ENCODE measurements around the gene ERN1. TPM values are rescaled to one million over a fixed set of nuclear protein-coding genes. Genes with fewer than 3 reads are reported as not detected.

Gene ERN1
- total RNA-seq, 1 donor, result 12.7 TPM

DNA sequence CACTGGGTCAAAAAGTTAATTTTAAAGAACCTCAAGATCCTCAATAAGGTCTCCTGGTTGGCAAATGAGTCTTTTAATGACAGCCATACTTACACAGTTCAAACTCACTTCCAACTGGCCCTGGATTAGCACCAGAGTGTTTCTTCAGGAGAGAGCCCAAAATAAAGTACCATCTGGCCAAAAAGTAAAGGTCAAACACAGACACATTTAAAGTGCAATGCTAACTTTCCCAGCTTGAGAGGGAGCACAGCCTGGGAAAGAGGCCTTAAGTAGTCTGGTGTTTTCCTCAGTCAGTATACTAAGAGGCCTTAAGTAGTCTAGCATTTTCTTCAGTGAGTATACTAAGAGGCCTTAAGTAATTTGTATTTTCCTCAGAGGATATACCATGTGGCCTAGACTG lies 46.6 kb upstream of the ERN1 start:
- no peak overlapping the region for H3K27ac ChIP-seq (ENCODE audit: low read depth, low read length)
- no peak for DNase-seq (ENCODE audit: insufficient read length, low spot score, missing footprints)
- no peaks in the 10 kb centered on the region for H3K79me2 ChIP-seq (ENCODE audit: insufficient read depth, low read length)
- H3K4me1 ChIP-seq (ENCODE audit: insufficient read depth, low read length), result peaks cover 6% of the 10 kb centered on the region
- H4K20me1 ChIP-seq (ENCODE audit: insufficient read depth, low read length), result no peaks in the 10 kb centered on the region
- no peak overlapping the region for H3K4me3 ChIP-seq (ENCODE audit: insufficient read depth, low read length)
- no peaks in the 10 kb centered on the region for H3K9me3 ChIP-seq (ENCODE audit: low read depth, low read length)
- no peak overlapping the region for H2AFZ ChIP-seq (ENCODE audit: low read length)
- peaks cover 9% of the 10 kb centered on the region for H3K36me3 ChIP-seq (ENCODE audit: insufficient read depth, low read length)
- TF ChIP-seq, protein P1, sequence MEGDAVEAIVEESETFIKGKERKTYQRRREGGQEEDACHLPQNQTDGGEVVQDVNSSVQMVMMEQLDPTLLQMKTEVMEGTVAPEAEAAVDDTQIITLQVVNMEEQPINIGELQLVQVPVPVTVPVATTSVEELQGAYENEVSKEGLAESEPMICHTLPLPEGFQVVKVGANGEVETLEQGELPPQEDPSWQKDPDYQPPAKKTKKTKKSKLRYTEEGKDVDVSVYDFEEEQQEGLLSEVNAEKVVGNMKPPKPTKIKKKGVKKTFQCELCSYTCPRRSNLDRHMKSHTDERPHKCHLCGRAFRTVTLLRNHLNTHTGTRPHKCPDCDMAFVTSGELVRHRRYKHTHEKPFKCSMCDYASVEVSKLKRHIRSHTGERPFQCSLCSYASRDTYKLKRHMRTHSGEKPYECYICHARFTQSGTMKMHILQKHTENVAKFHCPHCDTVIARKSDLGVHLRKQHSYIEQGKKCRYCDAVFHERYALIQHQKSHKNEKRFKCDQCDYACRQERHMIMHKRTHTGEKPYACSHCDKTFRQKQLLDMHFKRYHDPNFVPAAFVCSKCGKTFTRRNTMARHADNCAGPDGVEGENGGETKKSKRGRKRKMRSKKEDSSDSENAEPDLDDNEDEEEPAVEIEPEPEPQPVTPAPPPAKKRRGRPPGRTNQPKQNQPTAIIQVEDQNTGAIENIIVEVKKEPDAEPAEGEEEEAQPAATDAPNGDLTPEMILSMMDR (IDR thresholded peaks at IDR 0.05; ENCODE audit: extremely low read depth, low read depth, low read length), result no peak
- no peaks in the 10 kb centered on the region for H3K27me3 ChIP-seq (ENCODE audit: insufficient read depth, low read length)
- no peak overlapping the region for H3K4me2 ChIP-seq (ENCODE audit: insufficient read depth, low read length)

DNA sequence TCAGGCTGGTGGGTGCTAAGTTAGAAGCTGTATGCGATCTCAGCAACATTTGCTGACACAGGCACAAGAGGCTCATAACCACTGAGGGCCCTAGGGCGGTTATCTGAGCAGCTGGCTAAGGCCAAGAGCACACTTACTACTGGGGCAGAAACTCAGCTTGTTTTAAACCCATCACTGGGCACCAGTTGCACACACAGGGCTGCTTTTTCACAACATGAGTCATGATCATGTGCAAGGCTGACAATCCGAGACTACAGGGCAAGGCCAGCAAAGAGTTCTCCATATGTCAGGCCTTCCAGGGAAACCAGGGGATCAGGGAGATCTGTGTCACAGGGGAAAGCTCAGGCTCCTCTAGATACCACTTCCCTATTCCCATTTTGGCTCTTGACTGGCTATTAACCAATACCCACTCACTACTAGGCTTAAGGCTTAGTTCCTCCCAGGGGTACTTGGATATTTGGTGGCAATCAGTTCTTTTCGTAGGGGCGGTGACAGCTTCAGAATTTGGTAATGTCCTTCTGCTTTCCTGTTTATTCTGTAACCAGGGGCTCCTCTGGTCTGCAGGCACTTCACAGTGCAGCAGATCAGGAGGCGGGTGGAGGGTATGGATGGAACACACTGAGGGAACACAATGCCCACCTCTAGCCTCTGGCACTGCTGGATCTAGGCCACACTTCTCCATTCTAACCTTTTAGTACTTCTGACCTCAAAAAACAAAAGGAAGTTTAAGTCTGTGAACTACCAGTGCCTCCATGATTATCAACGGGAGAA lies 44.9 kb upstream of the ERN1 start:
- TF ChIP-seq, protein P1 (IDR thresholded peaks at IDR 0.05; ENCODE audit: extremely low read depth, low read depth, low read length), result no peak
- Histone ChIP-seq H3K4me3 (ENCODE audit: insufficient read depth, low read length) (no peak overlapping the region), H4K20me1 (ENCODE audit: insufficient read depth, low read length) (no peaks in the 10 kb centered on the region), H2AFZ (ENCODE audit: low read length) (peak overlapping the region; percentile 11), H3K36me3 (ENCODE audit: insufficient read depth, low read length) (peaks cover 15% of the 10 kb centered on the region), H3K4me1 (ENCODE audit: insufficient read depth, low read length) (peaks cover 6% of the 10 kb centered on the region), H3K27ac (ENCODE audit: low read depth, low read length) (no peak overlapping the region), H3K9me3 (ENCODE audit: low read depth, low read length) (no peaks in the 10 kb centered on the region), H3K4me2 (ENCODE audit: insufficient read depth, low read length) (no peak overlapping the region), H3K79me2 (ENCODE audit: insufficient read depth, low read length) (no peaks in the 10 kb centered on the region), H3K27me3 (ENCODE audit: insufficient read depth, low read length) (no peaks in the 10 kb centered on the region)
- peak; percentile 61 for DNase-seq (ENCODE audit: insufficient read length, low spot score, missing footprints)

DNA sequence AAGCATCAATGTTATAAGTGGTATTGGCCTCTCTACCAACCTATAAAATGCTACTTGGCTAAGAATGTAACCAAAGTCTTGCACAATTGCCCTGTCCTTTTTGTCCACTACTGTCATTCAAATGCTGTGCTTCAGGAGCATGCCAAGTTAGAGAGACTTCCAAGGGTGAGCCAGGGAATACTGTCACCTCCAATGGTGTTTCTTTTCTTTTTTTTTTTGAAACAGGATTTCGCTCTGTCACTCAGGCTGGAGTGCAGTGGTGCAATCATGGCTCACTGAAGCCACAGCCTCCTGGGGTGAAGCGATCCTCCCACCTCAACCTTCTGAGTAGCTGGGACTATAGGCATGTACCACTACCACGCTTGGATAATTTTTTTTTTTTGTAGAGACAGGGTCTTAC lies 43.7 kb upstream of the ERN1 start:
- Histone ChIP-seq H3K27ac (ENCODE audit: low read depth, low read length) (no peak overlapping the region), H3K79me2 (ENCODE audit: insufficient read depth, low read length) (no peaks in the 10 kb centered on the region), H3K27me3 (ENCODE audit: insufficient read depth, low read length) (no peaks in the 10 kb centered on the region), H3K4me1 (ENCODE audit: insufficient read depth, low read length) (peaks cover 6% of the 10 kb centered on the region), H2AFZ (ENCODE audit: low read length) (no peak overlapping the region), H3K4me3 (ENCODE audit: insufficient read depth, low read length) (no peak overlapping the region), H3K4me2 (ENCODE audit: insufficient read depth, low read length) (no peak overlapping the region), H4K20me1 (ENCODE audit: insufficient read depth, low read length) (no peaks in the 10 kb centered on the region), H3K9me3 (ENCODE audit: low read depth, low read length) (no peaks in the 10 kb centered on the region), H3K36me3 (ENCODE audit: insufficient read depth, low read length) (peaks cover 14% of the 10 kb centered on the region)
- no peak for DNase-seq (ENCODE audit: insufficient read length, low spot score, missing footprints)
- TF ChIP-seq, protein P1 (IDR thresholded peaks at IDR 0.05; ENCODE audit: extremely low read depth, low read depth, low read length), result no peak

DNA sequence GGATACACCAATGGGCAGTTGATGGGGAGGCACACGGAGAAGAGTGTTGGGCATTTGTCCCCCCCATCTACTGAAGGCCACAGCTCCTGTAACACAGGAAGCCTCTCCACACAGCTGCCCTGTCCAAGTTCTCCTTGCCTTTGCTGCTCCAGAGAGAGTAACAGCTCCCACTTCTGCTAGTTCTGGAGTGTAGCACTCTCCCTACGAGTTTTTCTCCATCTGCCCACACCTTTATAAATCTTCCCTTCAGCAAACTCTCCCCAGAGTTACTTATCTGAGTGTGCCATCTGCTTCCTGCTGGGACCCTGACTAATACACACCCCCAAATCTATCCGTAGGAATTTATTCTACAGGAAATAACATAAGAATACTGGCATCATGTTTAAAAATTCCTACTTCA lies 42.6 kb upstream of the ERN1 start:
- Histone ChIP-seq H3K27ac (ENCODE audit: low read depth, low read length) (no peak overlapping the region), H3K36me3 (ENCODE audit: insufficient read depth, low read length) (peaks cover 12% of the 10 kb centered on the region), H3K9me3 (ENCODE audit: low read depth, low read length) (no peaks in the 10 kb centered on the region), H2AFZ (ENCODE audit: low read length) (no peak overlapping the region), H4K20me1 (ENCODE audit: insufficient read depth, low read length) (no peaks in the 10 kb centered on the region), H3K4me3 (ENCODE audit: insufficient read depth, low read length) (no peak overlapping the region), H3K4me1 (ENCODE audit: insufficient read depth, low read length) (peaks cover 6% of the 10 kb centered on the region), H3K27me3 (ENCODE audit: insufficient read depth, low read length) (no peaks in the 10 kb centered on the region), H3K79me2 (ENCODE audit: insufficient read depth, low read length) (no peaks in the 10 kb centered on the region), H3K4me2 (ENCODE audit: insufficient read depth, low read length) (no peak overlapping the region)
- no peak for DNase-seq (ENCODE audit: insufficient read length, low spot score, missing footprints)
- TF ChIP-seq, protein P1 (IDR thresholded peaks at IDR 0.05; ENCODE audit: extremely low read depth, low read depth, low read length), result no peak
